HepG2 (cell line): ENCODE data around the gene SSNA1. TPM values are rescaled to one million over a fixed set of nuclear protein-coding genes. Genes with fewer than 3 reads are reported as not detected.

Experiments
- CBX5 ChIP-seq: sonication (generic); formaldehyde crosslinking; IDR thresholded peaks from 2 replicates; pipeline ENCODE4 v1.4.0; 2020; ENCODE audit warnings: missing genetic modification reagents, borderline replicate concordance
- CCDC6 ChIP-seq: sonication (generic); formaldehyde crosslinking; IDR thresholded peaks from 2 replicates; pipeline ENCODE4 v1.8.1; 2022; ENCODE audit warnings: mild to moderate bottlenecking, missing genetic modification reagents, moderate library complexity
- E2F1 ChIP-seq: sonication (generic); formaldehyde crosslinking; IDR thresholded peaks from 2 replicates; pipeline ENCODE4 v1.5.0; 2020; ENCODE audit warnings: missing genetic modification reagents
- GPBP1L1 ChIP-seq: sonication (generic); formaldehyde crosslinking; IDR thresholded peaks from 2 replicates; pipeline ENCODE4 v1.5.0; 2020; ENCODE audit warnings: mild to moderate bottlenecking, missing genetic modification reagents
- HNRNPK ChIP-seq: fragments of 200-400 bp; formaldehyde crosslinking; IDR thresholded peaks from 2 replicates; pipeline ENCODE4 v1.6.1; 2018; ENCODE audit warnings: low read length, low read depth, moderate library complexity, mild to moderate bottlenecking; ENCODE audit not compliant: poor library complexity, severe bottlenecking
- MAFF ChIP-seq: IDR thresholded peaks from 2 replicates; pipeline ENCODE4 v1.6.1; 2011; ENCODE audit warnings: low read depth, low read length, improper control_type of control experiment
- MATR3 ChIP-seq: sonication (generic); formaldehyde crosslinking; IDR thresholded peaks from 2 replicates; pipeline ENCODE4 v1.4.0; 2020; ENCODE audit warnings: missing genetic modification reagents
- MAZ ChIP-seq, 2 experiments: sonication (generic) in 1 of 2; formaldehyde crosslinking in 1 of 2; IDR thresholded peaks; 2 replicates each; pipeline versions ENCODE4 v1.5.0 to v1.6.1; 2012 to 2020; ENCODE audit warnings: low read depth in 2 of 2, mild to moderate bottlenecking in 2 of 2, borderline replicate concordance in 1 of 2, improper control_type of control experiment in 1 of 2, low read length in 1 of 2, missing genetic modification reagents in 1 of 2, moderate library complexity in 1 of 2
- NR2C2 ChIP-seq: sonication (generic); formaldehyde crosslinking; IDR thresholded peaks from 2 replicates; pipeline ENCODE4 v1.4.0; 2020; ENCODE audit warnings: missing genetic modification reagents, mild to moderate bottlenecking, moderate library complexity, borderline replicate concordance
- PITX1 ChIP-seq: sonication (generic); formaldehyde crosslinking; IDR thresholded peaks from 2 replicates; pipeline ENCODE4 v1.5.1; 2020; ENCODE audit warnings: mild to moderate bottlenecking, missing genetic modification reagents
- SMARCC2 ChIP-seq: fragments of 450-650 bp; IDR thresholded peaks from 2 replicates; pipeline ENCODE4 v1.6.1; 2017; ENCODE audit warnings: antibody characterized with exemption, mild to moderate bottlenecking
- TBL1XR1 ChIP-seq: fragments of 150-350 bp; IDR thresholded peaks from 2 replicates; pipeline ENCODE4 v1.6.1; 2014; ENCODE audit warnings: borderline replicate concordance, low read length; ENCODE audit not compliant: partially characterized antibody
- TFDP1 ChIP-seq: IDR thresholded peaks from 2 replicates; pipeline ENCODE4 v1.6.1; 2016; ENCODE audit warnings: missing compliant biosample characterization, missing genetic modification reagents, borderline replicate concordance
- TRAFD1 ChIP-seq: sonication (generic); formaldehyde crosslinking; IDR thresholded peaks from 2 replicates; pipeline ENCODE4 v1.5.1; 2020; ENCODE audit warnings: missing genetic modification reagents, mild to moderate bottlenecking, borderline replicate concordance
- U2AF1 ChIP-seq: fragments of 200-400 bp; formaldehyde crosslinking; optimal IDR thresholded peaks from 2 replicates; pipeline ENCODE3; 2017; ENCODE audit warnings: mild to moderate bottlenecking, low read depth, low read length
- ZBTB39 ChIP-seq: sonication (generic); formaldehyde crosslinking; IDR thresholded peaks from 2 replicates; pipeline ENCODE4 v1.5.0; 2020; ENCODE audit warnings: missing genetic modification reagents
- ZNF264 ChIP-seq: sonication (generic); formaldehyde crosslinking; IDR thresholded peaks from 2 replicates; pipeline ENCODE4 v1.4.0; 2020; ENCODE audit warnings: missing genetic modification reagents
- ZNF563 ChIP-seq: sonication (generic); formaldehyde crosslinking; IDR thresholded peaks from 2 replicates; pipeline ENCODE4 v1.8.0; 2022; ENCODE audit warnings: mild to moderate bottlenecking, moderate library complexity, missing genetic modification reagents
- ZNF816 ChIP-seq: sonication (generic); formaldehyde crosslinking; IDR thresholded peaks from 2 replicates; pipeline ENCODE4 v1.8.0; 2022; ENCODE audit warnings: missing genetic modification reagents, mild to moderate bottlenecking, borderline replicate concordance
- ZSCAN22 ChIP-seq: sonication (generic); formaldehyde crosslinking; IDR thresholded peaks from 2 replicates; pipeline ENCODE4 v1.4.0; 2020; ENCODE audit warnings: mild to moderate bottlenecking, missing genetic modification reagents
- polyA plus RNA-seq, 8 experiments: library from polyadenylated mRNA; depleted of rRNA in 3 of 8; stranded (reverse) in 7 of 8; unstranded in 1 of 8; fragments of >200 nt; fragmentation: Illumina TruSeq in 4 of 8; extraction: Trizol in 4 of 8; gene quantifications; 2 replicates each; pipeline versions ENCODE4 v1.2.1 to v1.2.3, GENCODE V29; 2011 to 2016; ENCODE audit warnings: low read depth in 4 of 8, missing spikeins in 1 of 8, mixed read lengths in 1 of 8; ENCODE audit not compliant: insufficient read depth in 1 of 8
- total RNA-seq, 5 experiments: library from RNA; depleted of rRNA; stranded (reverse); fragments of >200 nt; fragmentation: Illumina TruSeq; extraction: Trizol; gene quantifications; 2 replicates each; pipeline ENCODE4 v1.2.3, GENCODE V29; 2016; ENCODE audit warnings: low read depth in 1 of 5

SSNA1 gene
- total and polyA plus RNA-seq, 2 of the 13 experiments (the other 11 are each of a cell fraction or from before 2014, with no cell fraction given): 35.9 to 49.4 TPM

GRCh38 chr9:137168904-137169856 lies 19.3 kb upstream of the SSNA1 start (continued):
- TF ChIP-seq TFDP1 (peak; percentile 71; the same call in 1 of the 2 replicates), GPBP1L1 (no peak), HNRNPK (no peak), PITX1 (no peak), CCDC6 (CRISPR knock-in tag) (peak; percentile 42; the same call in 1 of the 2 replicates), ZNF264 (CRISPR knock-in tag) (no peak), ZBTB39 (CRISPR knock-in tag) (no peak), ZNF563 (peak; percentile 66; the same call in 1 of the 2 replicates), SMARCC2 (no peak), MAZ (IDR thresholded peaks at IDR 0.05; ENCODE audit: borderline replicate concordance, low read depth, low read length) (no peak), MAZ (CRISPR knock-in tag; IDR thresholded peaks at IDR 0.05; ENCODE audit: low read depth) (0 out of 2 replicates have a peak, but pooled peaks have one; percentile 16), NR2C2 (CRISPR knock-in tag) (no peak), CBX5 (CRISPR knock-in tag) (no peak), TBL1XR1 (no peak), MATR3 (CRISPR knock-in tag) (no peak), U2AF1 (no peak), TRAFD1 (CRISPR knock-in tag) (no peak), MAFF (no peak), ZSCAN22 (no peak), ZNF816 (no peak), E2F1 (CRISPR knock-in tag) (peak; percentile 68)
